ENCODE data around the gene PRSS12. TPM values are rescaled to one million over a fixed set of nuclear protein-coding genes. Genes with fewer than 3 reads are reported as not detected.

The PRSS12 gene
- polyA plus RNA-seq, 3 donors = not detected

GRCh38 chr4:118289794-118290193 is 63.0 kb downstream of the PRSS12 start:
- whole genome bisulfite sequencing (ENCODE audit: insufficient coverage) = no CpG with 5 or more reads among the region's 1 CpG
- no peaks in the 10 kb centered on the region for H3K27me3 ChIP-seq (ENCODE audit: control insufficient read depth in 2 of 2, insufficient read depth in 2 of 2, low read length in 2 of 2)
- H3K9me3 ChIP-seq (replicated peaks in 1 of 2; ENCODE audit: control insufficient read depth in 1 of 2, insufficient read depth in 1 of 2, low read length in 2 of 2) = no peaks in the 10 kb centered on the region
- no peaks in the 10 kb centered on the region for H3K36me3 Mint-ChIP-seq
- no peak overlapping the region for H3K4me2 ChIP-seq (replicated peaks; ENCODE audit: extremely low read depth, low read length, poor library complexity, severe bottlenecking)
- H3K79me2 ChIP-seq (ENCODE audit: insufficient read depth, low read length) = no peaks in the 10 kb centered on the region
- no peak for TF ChIP-seq CTCF (IDR thresholded peaks at IDR 0.05)
- no peak overlapping the region for H3K27ac Mint-ChIP-seq
- H3K9ac ChIP-seq (ENCODE audit: insufficient read depth, low read length, poor library complexity, severe bottlenecking) = no peak overlapping the region
- DNase-seq = no peak
- H3K9me3 Mint-ChIP-seq = no peaks in the 10 kb centered on the region
- H2AFZ ChIP-seq (ENCODE audit: insufficient read depth, low read depth, low read length, poor library complexity, severe bottlenecking) = no peak overlapping the region
- H3K27ac ChIP-seq (ENCODE audit: low read depth in 1 of 2, low read length in 2 of 2) = no peak overlapping the region
- peaks cover 0 to 2% (median 1%) of the 10 kb centered on the region in 3 donors for H3K27me3 Mint-ChIP-seq (ENCODE audit: low read depth in 3 of 3)
- H3K4me1 Mint-ChIP-seq = no peaks in the 10 kb centered on the region
- intact Hi-C loops (cut with micrococcal nuclease) = no loop called here
- H3K4me3 Mint-ChIP-seq = no peak overlapping the region
- no peaks in the 10 kb centered on the region for H3K36me3 ChIP-seq (replicated peaks in 1 of 2; ENCODE audit: control insufficient read depth in 1 of 2, insufficient read depth in 2 of 2, low read length in 2 of 2)
- no peaks in the 10 kb centered on the region for H3K4me1 ChIP-seq (ENCODE audit: control insufficient read depth in 1 of 2, insufficient read depth in 2 of 2, low read length in 2 of 2)
- no peaks in the 10 kb centered on the region for H4K20me1 ChIP-seq (ENCODE audit: insufficient read depth, low read length)
- H3K4me3 ChIP-seq (replicated peaks in 1 of 3; ENCODE audit: low read depth in 2 of 3, low read length in 3 of 3) = no peak overlapping the region

- DNase-seq = no peak
- Mint-ChIP-seq H3K4me3 (no peak overlapping the region), H3K36me3 (no peaks in the 10 kb centered on the region), H3K27me3 (ENCODE audit: low read depth in 3 of 3) (peaks cover 0 to 1% (median 0%) of the 10 kb centered on the region in 3 donors), H3K9me3 (peaks cover 0 to 2% (median 0%) of the 10 kb centered on the region in 7 donors), H3K4me1 (peaks cover 10% of the 10 kb centered on the region), H3K27ac (no peak overlapping the region)
- Histone ChIP-seq H3K4me3 (replicated peaks in 1 of 3; ENCODE audit: low read depth in 2 of 3, low read length in 3 of 3) (no peak overlapping the region), H2AFZ (ENCODE audit: insufficient read depth, low read depth, low read length, poor library complexity, severe bottlenecking) (no peak overlapping the region), H3K79me2 (ENCODE audit: insufficient read depth, low read length) (no peaks in the 10 kb centered on the region), H3K9ac (ENCODE audit: insufficient read depth, low read length, poor library complexity, severe bottlenecking) (no peak overlapping the region), H4K20me1 (ENCODE audit: insufficient read depth, low read length) (no peaks in the 10 kb centered on the region), H3K27ac (ENCODE audit: low read depth in 1 of 2, low read length in 2 of 2) (no peak overlapping the region), H3K9me3 (replicated peaks in 1 of 2; ENCODE audit: control insufficient read depth in 1 of 2, insufficient read depth in 1 of 2, low read length in 2 of 2) (no peaks in the 10 kb centered on the region), H3K27me3 (ENCODE audit: control insufficient read depth in 2 of 2, insufficient read depth in 2 of 2, low read length in 2 of 2) (no peaks in the 10 kb centered on the region), H3K36me3 (replicated peaks in 1 of 2; ENCODE audit: control insufficient read depth in 1 of 2, insufficient read depth in 2 of 2, low read length in 2 of 2) (no peaks in the 10 kb centered on the region), H3K4me1 (ENCODE audit: control insufficient read depth in 1 of 2, insufficient read depth in 2 of 2, low read length in 2 of 2) (peaks cover 5 to 7% of the 10 kb centered on the region in 2 donors), H3K4me2 (replicated peaks; ENCODE audit: extremely low read depth, low read length, poor library complexity, severe bottlenecking) (no peak overlapping the region)
- WGBS (ENCODE audit: insufficient coverage) = no CpG with 5 or more reads among the region's 2 CpGs
- intact Hi-C loops (cut with micrococcal nuclease) = no loop called here
- no peak for TF ChIP-seq CTCF (IDR thresholded peaks at IDR 0.05)
These were observed 64.9 kb downstream of the PRSS12 start for GRCh38 chr4:118287711-118288451.
